Stomach (tissue), 9 donors: ENCODE results near the gene BHLHE40. TPM values are rescaled to one million over a fixed set of nuclear protein-coding genes. Genes with fewer than 3 reads are reported as not detected.

Experiments used
- DNase-seq, 2 donors: peaks; one replicate each; pipeline versions ENCODE4 v3.0.0 to v3.0.0-alpha.2; 2013 to 2019
- H3K27ac ChIP-seq, 5 donors: fragments of 200-600 bp in 4 of 5; sonication (generic) in 4 of 5; one replicate each; pipeline ENCODE4 v1.5.1; 2013 to 2019; ENCODE audit warnings: mild to moderate bottlenecking in 1 of 5, moderate library complexity in 1 of 5
- H3K27me3 ChIP-seq, 3 donors: fragments of 200-600 bp; sonication (generic); one replicate each; pipeline ENCODE4 v1.5.1; 2017 to 2019; ENCODE audit warnings: mixed run types in 1 of 3
- H3K36me3 ChIP-seq, 4 donors: fragments of 200-600 bp; sonication (generic); 1 replicate in 3 of 4; 2 replicates in 1 of 4; pipeline ENCODE4 v1.5.1; 2016 to 2019
- H3K4me1 ChIP-seq, 4 donors: fragments of 200-600 bp; sonication (generic); one replicate each; pipeline ENCODE4 v1.5.1; 2016 to 2019
- H3K4me3 ChIP-seq, 4 donors: fragments of 200-600 bp; sonication (generic) in 3 of 4; one replicate each; pipeline ENCODE4 v1.5.1; 2016 to 2019; ENCODE audit warnings: mild to moderate bottlenecking in 1 of 4
- H3K9me3 ChIP-seq, 4 donors: fragments of 200-600 bp; sonication (generic); one replicate each; pipeline ENCODE4 v1.5.1; 2016 to 2019
- EP300 ChIP-seq: sonication (generic); formaldehyde crosslinking; IDR thresholded peaks from one replicate; pipeline ENCODE4 v1.6.1; 2017; ENCODE audit warnings: antibody characterized with exemption
- POLR2A ChIP-seq, 4 donors: fragments of 450-650 bp; IDR thresholded peaks; one replicate each; pipeline ENCODE4 v1.6.1; 2016; ENCODE audit warnings: antibody characterized with exemption in 4 of 4, control low read depth in 2 of 4, mild to moderate bottlenecking in 1 of 4, moderate library complexity in 1 of 4
- POLR2AphosphoS5 ChIP-seq, 3 donors: sonication (generic); formaldehyde crosslinking; IDR thresholded peaks; one replicate each; pipeline ENCODE4 v1.6.1; 2016; ENCODE audit warnings: antibody characterized with exemption in 3 of 3
- WGBS, 5 donors: extraction: QIAGEN DNeasy Blood & Tissue Kit in 3 of 5; methylation state at CpG; one replicate each; pipeline versions ENCODE4 v1.1.5 to v1.1.7; 2013 to 2018; 5-methylcytosine and 5-hydroxymethylcytosine counted together
- intact Hi-C: fragments of 100-400 bp; cut with DNase I; formaldehyde crosslinking; loops from one replicate; pipeline ENCODE4 v1.15.1; 2023; ENCODE audit warnings: low total_unique reads
- polyA plus RNA-seq, 3 donors: library from polyadenylated mRNA; stranded (reverse); fragments of 200-250 nt; gene quantifications; one replicate each; pipeline ENCODE4 v1.2.3, GENCODE V29; 2013
- total RNA-seq, 5 donors: library from RNA; depleted of rRNA; stranded (reverse); fragments of >200 nt; gene quantifications; one replicate each; pipeline versions ENCODE4 v1.1.0 to v1.2.3, GENCODE V29; 2014 to 2016
- TF ChIP-seq, protein P1 (sequence below), 7 experiments: fragments of 450-650 bp in 4 of 7; fragments of 200-600 bp in 3 of 7; sonication (generic) in 3 of 7; IDR thresholded peaks; one replicate each; pipeline ENCODE4 v1.5.1; 2016 to 2019; ENCODE audit warnings: antibody characterized with exemption in 7 of 7, control low read depth in 2 of 7, mild to moderate bottlenecking in 1 of 7
- donor health status: healthy with polysubstance abuse.
- donor health status: Bipolar disorder and iron deficiency.
- donor health status: healthy.

The BHLHE40 gene
- total and polyA plus RNA-seq, 8 donors, result 7.6 to 39.7 (median 25.4) TPM

DNA sequence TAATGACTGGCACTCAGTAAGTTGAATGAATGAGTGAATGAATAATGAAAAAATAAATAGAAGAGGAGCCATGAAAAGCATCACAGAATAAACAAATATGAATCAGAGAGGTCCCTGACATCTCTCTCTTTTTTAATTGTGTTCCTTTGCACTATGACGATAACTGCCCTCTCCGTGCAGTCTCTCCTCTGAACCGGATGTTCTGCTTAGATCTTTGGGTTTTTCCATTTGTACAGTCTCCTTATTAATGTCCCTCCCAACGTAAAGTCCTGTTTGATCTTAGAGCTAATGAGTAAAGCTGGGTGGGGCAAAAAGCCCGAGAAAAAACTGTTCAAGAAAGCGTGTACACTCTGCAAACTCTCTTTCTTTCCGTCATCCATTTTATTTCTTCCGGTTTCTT, 28.3 kb upstream of the BHLHE40 start:
- H3K4me3 ChIP-seq, result no peak overlapping the region
- peaks cover 0 to 8% (median 0%) of the 10 kb centered on the region in 4 donors for H3K4me1 ChIP-seq
- WGBS, 5 donors, result 46 to 70% (median 59%) methylated on average over 8 of the region's 8 CpGs
- intact Hi-C loops, result no loop called here
- DNase-seq, result peak in 1 of 2 donors; percentile 47
- TF ChIP-seq POLR2A (IDR thresholded peaks at IDR 0.05) (no peak), EP300 (no peak), POLR2AphosphoS5 (IDR thresholded peaks at IDR 0.05) (no peak)
- TF ChIP-seq, protein P1, sequence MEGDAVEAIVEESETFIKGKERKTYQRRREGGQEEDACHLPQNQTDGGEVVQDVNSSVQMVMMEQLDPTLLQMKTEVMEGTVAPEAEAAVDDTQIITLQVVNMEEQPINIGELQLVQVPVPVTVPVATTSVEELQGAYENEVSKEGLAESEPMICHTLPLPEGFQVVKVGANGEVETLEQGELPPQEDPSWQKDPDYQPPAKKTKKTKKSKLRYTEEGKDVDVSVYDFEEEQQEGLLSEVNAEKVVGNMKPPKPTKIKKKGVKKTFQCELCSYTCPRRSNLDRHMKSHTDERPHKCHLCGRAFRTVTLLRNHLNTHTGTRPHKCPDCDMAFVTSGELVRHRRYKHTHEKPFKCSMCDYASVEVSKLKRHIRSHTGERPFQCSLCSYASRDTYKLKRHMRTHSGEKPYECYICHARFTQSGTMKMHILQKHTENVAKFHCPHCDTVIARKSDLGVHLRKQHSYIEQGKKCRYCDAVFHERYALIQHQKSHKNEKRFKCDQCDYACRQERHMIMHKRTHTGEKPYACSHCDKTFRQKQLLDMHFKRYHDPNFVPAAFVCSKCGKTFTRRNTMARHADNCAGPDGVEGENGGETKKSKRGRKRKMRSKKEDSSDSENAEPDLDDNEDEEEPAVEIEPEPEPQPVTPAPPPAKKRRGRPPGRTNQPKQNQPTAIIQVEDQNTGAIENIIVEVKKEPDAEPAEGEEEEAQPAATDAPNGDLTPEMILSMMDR (IDR thresholded peaks at IDR 0.05), result no peak
- H3K36me3 ChIP-seq, result no peaks in the 10 kb centered on the region
- no peaks in the 10 kb centered on the region for H3K27me3 ChIP-seq
- H3K27ac ChIP-seq, result peak overlapping the region in 1 of 5 donors; percentile 22
- H3K9me3 ChIP-seq, result no peaks in the 10 kb centered on the region

DNA sequence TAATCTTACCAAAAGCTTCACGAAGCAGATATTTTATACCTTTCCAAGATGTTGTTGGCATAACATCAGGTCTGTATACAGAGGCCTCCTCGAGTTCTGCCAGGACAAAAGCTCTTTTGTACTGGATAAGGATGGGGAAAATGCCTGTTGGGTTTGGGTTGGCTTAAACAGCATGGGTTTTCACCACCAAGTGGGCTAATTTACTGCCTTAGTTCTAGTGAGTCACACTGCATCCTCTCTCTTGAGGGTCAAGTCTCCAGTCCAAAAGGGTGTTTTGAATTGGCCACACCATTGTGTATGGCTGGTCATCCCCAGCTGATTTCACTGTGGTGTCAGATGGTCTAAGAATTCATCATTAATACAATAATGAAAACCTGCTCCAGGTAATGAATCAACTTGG, 26.1 kb upstream of the BHLHE40 start:
- H3K27me3 ChIP-seq, result no peaks in the 10 kb centered on the region
- DNase-seq, result no peak
- WGBS, 5 donors, result 25 to 44% (median 43%) methylated on average over 2 of the region's 2 CpGs
- H3K27ac ChIP-seq, result no peak overlapping the region
- H3K4me3 ChIP-seq, result no peak overlapping the region
- H3K4me1 ChIP-seq, result peaks cover 0 to 8% (median 0%) of the 10 kb centered on the region in 4 donors
- H3K9me3 ChIP-seq, result no peaks in the 10 kb centered on the region
- H3K36me3 ChIP-seq, result no peaks in the 10 kb centered on the region
- intact Hi-C loops, result no loop called here
- TF ChIP-seq EP300 (no peak), POLR2A (IDR thresholded peaks at IDR 0.05) (no peak), POLR2AphosphoS5 (IDR thresholded peaks at IDR 0.05) (no peak)
- TF ChIP-seq, protein P1 (IDR thresholded peaks at IDR 0.05), result no peak

DNA sequence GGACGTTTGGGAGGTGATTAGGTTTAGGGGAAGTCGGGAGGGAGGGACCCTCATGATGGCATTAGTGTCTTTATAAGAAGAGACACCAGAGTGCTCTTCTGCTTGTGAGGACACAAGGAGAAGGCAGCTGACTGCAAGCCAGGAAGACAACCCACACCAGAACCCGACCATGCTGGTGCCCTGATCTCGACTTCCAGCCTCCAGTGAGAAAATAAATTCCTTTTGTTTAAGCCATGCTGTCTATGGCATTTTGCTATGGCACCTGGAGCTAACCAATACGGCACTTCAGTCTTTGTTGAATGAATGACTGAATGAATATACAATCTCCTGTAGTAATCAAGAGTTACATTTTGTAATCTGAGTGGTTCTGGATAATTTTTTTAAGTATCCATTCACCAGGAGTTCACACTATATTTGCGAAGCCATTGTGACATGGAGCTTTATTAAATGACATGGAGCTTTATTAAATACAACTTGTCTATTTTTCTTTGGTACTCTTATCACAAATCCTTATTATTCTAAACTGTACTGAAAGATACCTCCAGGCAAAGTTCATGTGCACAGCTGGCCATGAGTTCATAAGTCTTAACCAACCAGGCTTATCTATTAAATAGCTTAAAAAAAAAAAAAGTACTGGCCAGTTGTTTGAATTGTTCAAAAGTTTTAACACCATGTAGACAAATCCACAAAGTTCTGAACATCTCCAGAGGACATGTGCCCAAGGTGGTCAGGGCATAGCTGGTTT, 24.8 kb upstream of the BHLHE40 start:
- Histone ChIP-seq H3K4me1 (peaks cover 0 to 8% (median 0%) of the 10 kb centered on the region in 4 donors), H3K9me3 (peaks cover 0 to 6% (median 2%) of the 10 kb centered on the region in 4 donors), H3K27ac (no peak overlapping the region), H3K4me3 (no peak overlapping the region), H3K36me3 (no peaks in the 10 kb centered on the region), H3K27me3 (no peaks in the 10 kb centered on the region)
- no peak for DNase-seq
- intact Hi-C loops, result no loop called here
- TF ChIP-seq EP300 (no peak), POLR2A (IDR thresholded peaks at IDR 0.05) (no peak), POLR2AphosphoS5 (IDR thresholded peaks at IDR 0.05) (no peak)
- 55 to 83% (median 76%) methylated on average over 6 of the region's 6 CpGs for WGBS, 5 donors

DNA sequence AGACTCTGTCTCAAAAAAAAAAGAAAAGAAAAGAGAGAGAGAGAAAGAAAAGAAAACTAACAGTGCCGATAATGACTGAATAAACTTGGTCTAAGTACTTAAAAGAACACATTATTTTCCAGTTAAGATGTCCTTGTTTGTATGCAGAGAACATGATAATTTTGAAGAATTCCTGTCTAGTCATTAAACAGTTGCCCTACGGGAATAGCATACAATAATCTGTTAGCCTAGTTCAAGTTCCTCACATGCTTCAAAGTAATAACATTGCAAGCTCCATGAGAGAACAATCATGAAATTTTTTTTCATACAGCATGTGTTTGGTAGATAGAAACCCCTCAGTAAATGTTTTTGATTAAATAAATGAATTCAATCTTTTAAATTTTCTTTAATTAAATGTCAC, 23.1 kb upstream of the BHLHE40 start:
- TF ChIP-seq EP300 (no peak), POLR2A (IDR thresholded peaks at IDR 0.05) (no peak), POLR2AphosphoS5 (IDR thresholded peaks at IDR 0.05) (no peak)
- TF ChIP-seq, protein P1 (IDR thresholded peaks at IDR 0.05), result no peak
- Histone ChIP-seq H3K27ac (no peak overlapping the region), H3K4me3 (no peak overlapping the region), H3K4me1 (no peaks in the 10 kb centered on the region), H3K27me3 (no peaks in the 10 kb centered on the region), H3K9me3 (peaks cover 0 to 7% (median 2%) of the 10 kb centered on the region in 4 donors), H3K36me3 (no peaks in the 10 kb centered on the region)
- WGBS, 5 donors, result 69 to 78% (median 77%) methylated on average over 2 of the region's 2 CpGs
- no peak for DNase-seq
- intact Hi-C loops, result no loop called here

DNA sequence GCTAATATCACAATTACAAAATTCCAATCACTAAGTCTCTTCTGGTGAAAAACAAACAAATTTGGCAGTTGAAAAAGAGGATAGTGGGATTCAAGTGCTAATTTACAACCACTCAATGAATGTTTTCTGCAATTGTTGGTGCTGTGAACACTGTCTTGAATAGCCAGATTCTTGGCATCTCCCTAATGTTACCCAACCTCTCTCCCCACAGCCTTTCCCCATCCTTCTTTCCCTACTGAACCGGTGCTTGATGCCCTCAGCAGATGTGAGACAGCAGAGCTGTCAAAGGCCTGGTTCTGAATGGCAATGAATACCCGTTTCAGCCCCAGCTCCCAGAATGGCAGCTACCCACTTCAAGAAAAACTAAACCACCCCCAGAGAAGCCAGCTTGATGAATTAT, 22.5 kb upstream of the BHLHE40 start:
- TF ChIP-seq EP300 (no peak), POLR2A (IDR thresholded peaks at IDR 0.05) (no peak), POLR2AphosphoS5 (IDR thresholded peaks at IDR 0.05) (no peak)
- TF ChIP-seq, protein P1 (IDR thresholded peaks at IDR 0.05), result no peak
- DNase-seq, result no peak
- no peak overlapping the region for H3K4me3 ChIP-seq
- intact Hi-C loops, result no loop called here
- H3K27me3 ChIP-seq, result no peaks in the 10 kb centered on the region
- H3K4me1 ChIP-seq, result no peaks in the 10 kb centered on the region
- 83 to 92% (median 87%) methylated on average over 2 of the region's 2 CpGs for WGBS, 5 donors
- H3K9me3 ChIP-seq, result peaks cover 0 to 7% (median 2%) of the 10 kb centered on the region in 4 donors
- no peak overlapping the region for H3K27ac ChIP-seq
- H3K36me3 ChIP-seq, result no peaks in the 10 kb centered on the region
